Fibroblast of mammary gland (primary cell): ENCODE measurements around the gene USP47.
A peak's percentile ranks its signal among the peaks of the same experiment; 100 is the strongest.
"Not testable (repeated sequence)": the region's sequence is repeated elsewhere in the genome, so short reads cannot be mapped to it uniquely, and the experiment has no call there.

Experiments used
- DNase-seq: peaks from one replicate; pipeline ENCODE4 v3.0.0-alpha.2; 2010; ENCODE audit warnings: low read depth
- H3K4me3 ChIP-seq: 2 replicates; pipeline ENCODE4 v1.5.1; 2011; ENCODE audit warnings: low read depth, mild to moderate bottlenecking, low read length, moderate library complexity; ENCODE audit not compliant: control insufficient read depth
- TF ChIP-seq, protein P1 (sequence below): conservative IDR thresholded peaks from 2 replicates; pipeline ENCODE4 v1.5.1; 2011; ENCODE audit warnings: low read depth, low read length, inconsistent platforms; ENCODE audit not compliant: control insufficient read depth, insufficient read depth

USP47 gene

DNA sequence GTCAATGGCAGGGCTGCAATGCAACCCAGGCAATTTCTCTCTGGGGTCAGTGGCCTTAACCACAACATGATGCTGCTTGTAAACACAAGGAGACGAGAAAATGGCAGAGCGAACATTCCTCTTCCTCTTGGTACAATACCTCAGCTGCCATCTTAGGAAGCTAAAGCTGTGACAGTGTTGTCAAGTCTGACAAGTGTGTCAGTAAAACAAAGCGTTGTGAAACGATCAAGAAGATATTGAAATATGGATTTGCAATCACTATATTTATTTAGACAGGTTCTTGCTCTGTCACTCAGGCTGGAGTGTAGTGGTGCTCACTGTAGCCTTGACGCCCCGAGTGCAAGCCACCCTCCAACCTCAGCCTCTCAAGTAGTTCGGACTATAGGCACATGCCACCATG, 14.5 kb upstream of the USP47 start:
- H3K4me3 ChIP-seq: no peak overlapping the region
- TF ChIP-seq, protein P1, sequence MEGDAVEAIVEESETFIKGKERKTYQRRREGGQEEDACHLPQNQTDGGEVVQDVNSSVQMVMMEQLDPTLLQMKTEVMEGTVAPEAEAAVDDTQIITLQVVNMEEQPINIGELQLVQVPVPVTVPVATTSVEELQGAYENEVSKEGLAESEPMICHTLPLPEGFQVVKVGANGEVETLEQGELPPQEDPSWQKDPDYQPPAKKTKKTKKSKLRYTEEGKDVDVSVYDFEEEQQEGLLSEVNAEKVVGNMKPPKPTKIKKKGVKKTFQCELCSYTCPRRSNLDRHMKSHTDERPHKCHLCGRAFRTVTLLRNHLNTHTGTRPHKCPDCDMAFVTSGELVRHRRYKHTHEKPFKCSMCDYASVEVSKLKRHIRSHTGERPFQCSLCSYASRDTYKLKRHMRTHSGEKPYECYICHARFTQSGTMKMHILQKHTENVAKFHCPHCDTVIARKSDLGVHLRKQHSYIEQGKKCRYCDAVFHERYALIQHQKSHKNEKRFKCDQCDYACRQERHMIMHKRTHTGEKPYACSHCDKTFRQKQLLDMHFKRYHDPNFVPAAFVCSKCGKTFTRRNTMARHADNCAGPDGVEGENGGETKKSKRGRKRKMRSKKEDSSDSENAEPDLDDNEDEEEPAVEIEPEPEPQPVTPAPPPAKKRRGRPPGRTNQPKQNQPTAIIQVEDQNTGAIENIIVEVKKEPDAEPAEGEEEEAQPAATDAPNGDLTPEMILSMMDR: no peak
- no peak for DNase-seq

DNA sequence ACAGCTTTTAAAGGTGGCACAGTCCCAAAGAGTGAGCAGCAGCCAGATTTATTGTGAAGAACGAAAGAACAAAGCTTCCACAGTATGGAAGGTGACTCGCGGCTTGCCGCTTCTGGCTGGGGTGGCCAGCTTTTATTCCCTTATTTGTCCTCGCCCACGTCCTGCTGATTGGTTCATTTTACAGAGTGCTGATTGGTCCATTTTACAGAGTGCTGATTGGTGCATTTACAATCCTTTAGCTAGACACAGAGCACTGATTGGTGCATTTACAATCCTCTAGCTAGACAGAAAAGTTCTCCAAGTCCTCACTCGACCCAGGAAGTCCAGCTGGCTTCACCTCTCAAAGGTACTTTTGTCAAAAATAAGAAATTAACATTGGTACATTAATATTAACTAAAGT, 10.4 kb upstream of the USP47 start:
- not testable (repeated sequence) for H3K4me3 ChIP-seq, DNase-seq

DNA sequence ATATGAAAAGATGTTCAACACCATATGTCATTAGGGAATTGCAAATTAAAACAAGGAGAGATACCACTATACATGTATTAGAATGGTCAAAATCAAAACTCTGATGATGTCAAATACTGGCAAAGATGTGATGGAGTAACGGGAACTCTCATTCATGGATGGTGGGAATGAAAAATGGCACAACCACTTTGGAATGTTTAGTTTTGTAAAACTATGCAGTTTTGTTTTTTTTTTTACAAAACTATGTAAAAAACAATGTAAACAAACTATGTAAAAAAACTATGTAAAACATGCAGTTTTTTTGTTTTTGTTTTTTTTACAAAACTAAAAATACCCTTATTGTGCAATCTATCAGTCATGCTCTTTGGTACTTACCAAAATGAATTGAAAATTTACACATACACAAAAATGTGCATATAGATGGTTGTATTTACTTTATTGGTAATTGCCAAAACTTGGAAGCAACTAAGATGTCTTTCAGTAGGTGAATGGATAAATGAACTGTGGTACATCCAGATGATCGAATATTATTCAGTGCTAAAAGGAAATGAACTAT, 5.0 kb upstream of the USP47 start:
- TF ChIP-seq, protein P1: no peak
- no peak for DNase-seq
- H3K4me3 ChIP-seq: no peak overlapping the region

DNA sequence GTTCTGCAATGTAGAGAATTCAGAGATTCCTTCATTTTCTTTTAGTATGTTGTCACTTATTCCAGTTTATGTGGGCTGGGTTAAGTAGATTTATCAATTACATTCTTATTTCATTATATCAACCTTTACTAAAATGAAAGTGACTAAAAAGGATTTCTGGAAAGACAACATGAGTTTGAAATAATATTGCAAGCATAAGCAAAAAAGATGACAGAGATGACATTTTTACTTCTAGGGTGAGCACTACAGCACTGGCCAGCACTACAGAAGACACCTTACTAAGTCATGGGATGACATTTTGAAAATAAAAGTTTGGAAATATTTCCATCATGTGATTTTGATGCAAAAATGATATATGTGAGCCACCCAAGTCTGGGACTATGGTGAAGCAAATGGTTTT, 2.1 kb upstream of the USP47 start:
- H3K4me3 ChIP-seq: no peak overlapping the region
- TF ChIP-seq, protein P1: no peak
- DNase-seq: no peak

DNA sequence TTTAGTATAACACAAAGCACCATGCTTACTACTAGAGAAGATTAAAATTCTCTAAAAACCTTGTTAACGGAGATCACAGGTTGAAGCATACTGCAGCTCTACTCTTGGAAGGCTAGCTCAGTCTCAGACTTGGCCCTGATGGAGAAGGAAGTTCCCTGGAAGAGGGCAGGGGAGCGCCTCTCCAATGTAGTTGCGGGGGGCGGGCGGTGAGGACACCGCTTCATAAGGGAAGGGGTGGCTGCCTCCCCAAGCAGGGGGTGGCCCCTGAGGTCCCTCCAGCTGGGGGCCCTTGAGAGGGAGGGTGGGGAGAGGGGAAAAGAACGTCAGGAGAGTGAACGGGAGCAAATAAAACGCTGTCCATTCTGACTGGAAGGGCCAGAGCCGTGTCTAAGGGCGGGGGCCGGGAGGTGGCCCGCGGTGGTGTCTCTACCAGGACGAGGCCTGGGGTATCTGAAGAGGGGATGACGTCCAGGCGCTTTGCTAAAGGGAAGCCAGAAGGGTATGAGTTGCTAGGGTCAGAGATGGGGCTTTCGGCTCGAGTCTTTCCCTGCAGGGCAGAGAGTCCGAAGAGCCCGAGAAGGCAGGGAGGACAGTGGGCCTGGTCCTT, 553 bp upstream of the USP47 start:
- TF ChIP-seq, protein P1: no peak

DNA sequence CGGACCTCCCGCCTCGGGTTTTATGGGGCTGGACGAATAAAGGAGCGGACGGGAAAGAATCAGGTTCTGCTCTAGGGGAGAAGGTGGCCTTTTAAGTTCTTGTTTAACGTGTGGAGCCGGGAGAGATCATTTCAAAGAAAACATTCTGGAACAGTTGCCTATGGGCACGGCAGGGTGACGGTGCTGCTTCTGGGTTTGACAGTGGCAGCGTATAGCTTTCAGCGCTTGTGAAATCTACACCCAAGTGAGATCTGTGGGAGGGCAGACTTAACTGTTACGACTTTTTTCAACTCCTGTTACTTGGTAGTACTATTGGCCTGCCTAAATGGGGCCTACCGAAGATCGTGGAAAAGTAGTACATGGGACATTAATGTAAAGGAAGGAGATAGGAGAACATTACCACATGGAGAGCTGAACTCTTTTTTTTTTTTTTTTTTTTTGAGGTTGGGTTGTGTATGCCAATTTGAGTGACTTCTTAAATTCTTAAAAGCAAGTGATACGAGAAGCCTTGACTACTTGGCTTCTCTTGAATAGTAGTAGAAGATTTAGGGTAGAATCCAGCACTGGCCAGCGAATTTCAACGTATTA, 743 bp downstream of the USP47 start:
- TF ChIP-seq, protein P1: no peak

More for the DNA sequence above, 553 bp upstream of the USP47 start:
- DNase-seq: peak; percentile 45
- peak overlapping the region; percentile 76 for H3K4me3 ChIP-seq

DNA sequence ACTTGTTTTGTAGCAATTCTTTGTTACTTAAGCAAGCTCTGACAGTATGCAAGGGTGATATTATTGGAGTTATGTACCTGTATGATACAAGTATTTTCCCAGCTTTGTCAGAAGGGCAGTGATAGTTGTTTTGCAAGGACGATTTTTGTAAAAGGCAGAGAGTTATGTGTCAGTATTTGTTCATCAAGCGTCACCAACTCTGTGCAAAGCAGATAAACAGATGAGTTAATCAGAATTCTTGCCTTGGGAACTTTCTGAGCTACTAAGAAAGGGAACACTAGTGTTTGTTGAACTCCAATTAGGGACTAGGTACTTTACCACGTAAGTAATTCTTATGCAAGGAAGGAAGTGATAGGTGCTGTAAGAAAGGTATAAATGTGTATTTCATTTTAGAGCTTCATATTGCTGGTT, 1.4 kb downstream of the USP47 start:
- TF ChIP-seq, protein P1: no peak
- DNase-seq: peak; percentile 95
- H3K4me3 ChIP-seq: peak overlapping the region; percentile 76

More for the DNA sequence above, 743 bp downstream of the USP47 start:
- peak overlapping the region; percentile 76 for H3K4me3 ChIP-seq
- peak; percentile 87 for DNase-seq
